Stimulated activated CD4-positive, alpha-beta T cell treated with anti-CD3 and anti-CD28 coated beads, Interleukin-4, amount 100 ng/mL, for 48 hours (primary cell): Measurements from ENCODE around the gene PRAC2.

Experiments used
- DNase-seq, 2 donors: peaks; one replicate each; pipeline ENCODE4 v3.0.0-alpha.2; 2020; ENCODE audit warnings: low read depth in 2 of 2

The PRAC2 gene

DNA sequence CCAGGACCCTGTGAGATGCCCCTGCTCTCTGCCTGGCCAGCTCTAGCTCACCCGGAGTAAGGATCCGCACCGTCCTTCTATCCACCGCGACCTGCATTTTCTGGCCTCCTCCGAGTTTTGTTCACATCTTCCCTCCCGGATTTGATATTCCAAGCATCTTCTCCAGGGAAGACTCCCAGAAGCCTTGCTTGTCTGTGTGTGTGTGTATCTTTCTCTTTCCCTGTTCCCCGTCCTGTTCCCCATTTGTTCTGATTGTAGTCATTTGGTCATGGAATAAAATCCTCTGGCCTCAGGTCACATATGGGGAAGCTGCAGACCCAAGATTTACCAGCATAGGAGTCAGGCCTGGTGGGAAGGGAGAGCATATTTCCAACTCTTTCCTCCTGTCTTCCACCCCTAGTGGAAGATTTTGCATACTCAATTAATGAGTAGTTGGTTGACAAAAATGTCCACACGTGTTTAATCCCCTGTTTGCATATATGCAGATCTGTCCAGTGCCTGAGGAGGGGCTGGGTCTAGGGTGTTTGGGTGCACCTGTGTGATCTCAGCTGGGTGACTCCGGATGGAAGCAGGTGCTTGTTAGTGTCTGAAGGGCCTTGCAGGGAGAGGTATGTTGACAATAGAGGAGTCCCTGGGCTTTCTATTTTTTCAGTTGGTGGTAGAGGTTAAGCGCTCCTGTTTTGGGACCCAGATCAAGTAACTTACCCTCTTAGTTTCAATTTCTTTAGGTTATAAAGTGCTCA lies 2.5 kb upstream of the PRAC2 start:
- no peak for DNase-seq

DNA sequence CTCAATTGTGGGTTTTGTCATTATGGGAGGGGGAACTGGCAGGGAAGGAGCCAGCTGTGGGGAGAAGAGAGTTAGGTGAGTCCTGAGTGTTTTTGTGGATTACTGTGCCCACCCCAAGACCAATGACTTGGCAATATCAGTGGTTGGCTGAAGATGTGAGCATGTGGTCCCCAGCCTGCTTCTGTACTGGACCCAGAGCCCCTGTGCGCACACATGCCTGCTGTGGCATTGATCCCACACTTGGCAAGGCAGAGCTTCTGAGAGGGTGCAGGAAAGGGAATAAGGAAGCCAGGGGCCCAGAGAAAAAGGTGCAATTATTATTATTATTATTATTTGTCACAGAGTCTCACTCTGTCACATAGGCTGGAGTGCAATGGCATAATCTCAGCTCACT lies 2.0 kb upstream of the PRAC2 start:
- no peak for DNase-seq

DNA sequence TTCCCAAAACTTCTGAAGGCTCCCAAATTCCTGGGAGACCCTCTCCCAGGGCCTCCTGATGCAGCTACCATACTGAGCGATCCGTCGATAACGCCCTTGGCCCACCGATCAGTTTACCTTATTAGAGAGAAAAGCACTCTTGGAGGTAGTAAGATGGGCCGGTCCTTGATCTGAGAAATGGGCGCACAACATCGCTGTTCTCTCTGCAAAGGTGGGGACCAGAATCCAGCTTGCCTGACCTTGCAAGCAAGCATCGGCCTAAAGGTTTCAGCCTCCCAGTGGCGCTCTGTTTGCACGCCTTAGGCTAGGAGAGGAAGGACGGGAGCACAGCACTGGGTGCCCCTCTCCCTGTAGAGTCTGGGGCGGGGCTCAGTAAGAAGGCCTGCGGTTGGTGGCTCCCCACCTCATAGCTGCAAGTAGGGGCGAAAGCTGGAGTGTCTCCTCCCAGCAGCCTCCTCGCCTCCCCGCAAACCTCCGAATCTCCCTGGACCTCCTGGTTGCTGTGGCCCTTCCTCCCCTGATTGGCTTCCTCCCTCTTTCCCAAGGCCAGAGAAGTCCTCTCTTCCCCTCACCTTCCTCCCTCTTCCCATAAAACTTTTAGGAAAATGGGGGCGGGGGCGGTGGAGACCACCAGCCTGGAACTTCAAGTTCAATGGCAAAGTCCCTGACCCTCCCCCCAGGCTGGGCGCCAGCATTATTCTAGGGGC lies 631 bp upstream of the PRAC2 start, which contains the start of gene PRAC1:
Gene PRAC1 (minus strand): TSS at position 318 of the 707 bp plus-strand sequence. CDS start 126 bp downstream, at position 192.
- DNase-seq: no peak

DNA sequence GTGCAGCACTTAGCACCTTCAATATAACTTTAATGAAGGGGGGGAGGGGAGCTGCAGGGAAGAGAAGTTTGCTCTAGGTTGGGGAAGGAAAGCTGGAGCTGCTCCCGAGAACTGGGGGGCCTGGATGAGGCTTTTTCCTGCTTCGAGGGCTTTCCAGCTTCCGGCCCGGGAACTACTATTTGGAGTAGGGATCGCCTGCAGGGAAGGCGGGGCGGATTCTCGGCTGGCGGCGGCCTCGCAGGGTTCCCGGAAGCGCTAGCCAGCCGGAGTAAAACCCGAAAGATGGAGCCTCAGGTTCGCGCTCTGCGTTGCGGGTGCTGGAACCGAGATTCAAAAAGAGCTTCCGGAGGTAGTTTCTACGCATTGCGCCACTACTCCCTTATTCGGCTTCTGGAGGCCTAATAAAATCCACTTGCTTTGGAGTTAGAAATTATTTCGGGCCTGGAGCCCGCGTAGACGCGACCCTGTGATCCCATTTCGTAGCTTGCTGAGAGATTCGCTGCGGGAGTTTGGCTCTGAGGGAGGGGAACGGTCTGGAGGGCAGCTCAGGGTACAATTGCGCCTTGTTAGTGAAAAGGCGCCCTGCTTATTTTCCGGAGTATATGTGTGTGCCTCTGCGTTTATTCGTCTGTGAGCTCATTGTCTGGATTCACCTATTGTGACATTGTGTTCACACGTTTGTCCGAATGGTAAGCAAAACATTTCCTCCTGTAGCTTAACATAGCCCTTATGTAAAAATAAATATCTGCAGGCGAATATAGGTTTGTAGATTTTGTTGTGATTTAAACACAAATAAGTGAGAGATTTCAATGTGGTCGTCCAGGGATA lies 652 bp downstream of the PRAC2 start:
- no peak for DNase-seq

DNA sequence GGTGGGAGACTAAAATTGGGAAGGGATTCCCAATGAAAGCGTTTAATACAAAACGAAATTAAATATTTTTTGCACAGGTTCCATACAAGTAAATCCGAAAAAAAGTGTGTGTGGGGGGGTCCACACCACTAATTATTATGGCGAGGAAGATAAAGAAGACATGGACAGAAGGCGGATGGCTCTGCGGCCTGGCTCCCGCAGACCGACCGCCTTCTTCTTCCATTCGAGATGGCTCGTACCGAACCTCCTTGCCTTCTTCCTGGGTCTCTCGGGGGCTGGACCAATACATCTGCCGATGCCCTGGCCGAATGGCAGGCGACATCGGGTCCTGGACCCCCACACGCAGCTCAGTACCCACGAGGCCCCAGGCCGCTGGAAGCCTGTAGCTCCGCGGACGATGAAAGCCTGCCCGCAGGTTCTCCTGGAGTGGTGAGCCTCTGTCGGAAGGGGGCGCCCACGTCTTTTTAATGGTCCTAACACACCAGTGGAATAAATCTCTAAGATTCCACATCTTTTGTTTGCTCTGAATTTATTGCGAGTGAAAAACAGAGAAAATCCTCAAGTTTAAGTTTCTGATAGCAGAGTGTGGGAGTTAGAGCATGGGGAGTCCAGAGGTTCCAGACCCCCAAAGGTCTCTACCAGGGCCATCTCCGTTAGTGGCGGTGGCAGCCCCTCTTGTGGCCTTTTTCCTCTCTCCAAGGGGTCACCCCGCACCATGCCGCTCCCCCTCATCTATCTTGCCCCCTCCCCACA lies 1.4 kb downstream of the PRAC2 start:
- peak; percentile 79 to 80 for DNase-seq

DNA sequence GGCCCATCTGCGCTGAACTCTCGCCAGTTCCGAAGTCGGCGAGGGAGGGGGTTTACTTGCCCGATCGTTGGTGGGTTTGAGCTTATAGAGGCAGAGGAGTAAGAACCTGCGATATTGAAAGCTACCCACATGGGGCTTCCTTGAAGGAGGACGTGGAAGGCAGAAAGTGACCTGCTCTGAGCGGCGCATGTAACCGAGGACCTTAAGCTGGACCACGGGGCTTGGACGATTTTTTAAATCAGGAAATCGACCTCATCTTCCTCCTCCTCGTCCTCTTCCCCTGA lies 2.0 kb downstream of the PRAC2 start:
- DNase-seq: no peak

DNA sequence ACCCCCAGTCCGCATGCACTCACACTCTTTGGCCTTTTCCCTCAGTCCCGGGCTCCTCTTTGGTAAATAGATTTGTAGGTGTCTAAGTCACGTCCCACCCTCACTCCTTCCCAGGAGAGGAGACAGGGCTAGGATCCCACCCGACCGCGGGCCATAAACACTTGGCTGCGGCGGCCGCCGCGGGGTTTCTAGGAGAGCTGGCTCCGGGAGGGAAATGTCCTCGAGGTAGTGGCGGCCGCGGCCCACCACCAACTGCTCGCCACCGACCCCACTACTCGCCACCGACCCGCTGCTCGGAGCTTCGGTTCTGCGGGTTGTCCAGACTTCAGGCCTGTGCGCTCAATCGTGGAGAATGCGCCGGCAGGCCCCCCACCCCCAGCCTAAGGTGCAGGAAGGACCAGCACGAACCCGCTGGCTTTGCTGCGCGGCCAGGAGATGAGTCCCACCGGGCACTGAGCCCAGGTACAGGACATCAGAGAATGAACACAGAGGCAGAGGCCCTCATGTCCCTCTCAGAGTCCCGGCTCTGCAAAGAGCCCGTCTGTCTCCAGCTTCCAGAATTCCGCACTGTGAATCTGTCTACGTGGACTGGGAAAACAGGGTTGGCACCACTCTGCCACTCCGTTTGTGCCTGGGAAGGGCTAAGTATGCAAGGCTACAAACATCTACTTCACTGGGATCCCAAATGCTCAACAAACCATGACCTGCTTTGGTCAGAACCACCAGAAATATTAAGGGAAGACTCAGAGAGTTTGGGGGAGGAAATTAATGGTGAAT lies 2.5 kb downstream of the PRAC2 start:
- DNase-seq: no peak

DNA sequence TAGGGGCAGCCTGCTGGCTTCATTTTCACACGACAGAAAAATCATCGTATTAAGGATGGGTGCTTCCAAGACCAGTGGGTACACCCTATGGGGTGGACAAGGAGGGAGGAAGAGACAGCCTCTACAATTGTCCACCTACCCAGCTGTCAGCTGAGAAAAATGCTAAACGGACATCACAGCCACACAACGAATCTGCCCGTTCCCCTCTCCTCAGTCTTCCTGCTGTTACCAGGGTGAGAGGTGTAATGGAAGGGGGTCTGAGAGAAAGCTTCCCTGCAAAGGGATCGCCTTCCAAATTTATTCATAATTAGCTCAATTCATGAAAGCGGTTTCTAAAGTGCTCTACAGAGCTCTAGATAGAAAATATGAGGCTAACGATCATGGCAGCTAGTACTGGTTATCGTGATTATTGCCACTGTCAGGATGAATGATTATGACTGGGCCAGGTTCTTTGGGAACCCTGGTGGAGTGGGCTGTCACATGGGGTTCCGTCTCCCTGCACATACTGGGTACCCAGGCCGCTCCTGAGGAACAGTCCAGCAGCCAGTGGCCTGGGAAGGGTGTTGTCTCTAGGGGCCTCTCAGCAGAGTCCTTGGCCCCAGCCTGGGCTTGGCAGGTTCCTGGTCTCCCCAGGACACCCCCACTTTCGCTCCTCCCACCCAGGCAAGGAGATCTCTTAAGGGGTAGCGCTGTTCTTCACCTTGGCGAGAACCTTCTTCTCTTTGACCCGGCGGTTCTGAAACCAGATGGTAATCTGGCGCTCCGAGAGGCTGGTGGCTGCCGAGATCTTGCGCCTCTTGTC lies 3.3 kb downstream of the PRAC2 start:
- DNase-seq: no peak

DNA sequence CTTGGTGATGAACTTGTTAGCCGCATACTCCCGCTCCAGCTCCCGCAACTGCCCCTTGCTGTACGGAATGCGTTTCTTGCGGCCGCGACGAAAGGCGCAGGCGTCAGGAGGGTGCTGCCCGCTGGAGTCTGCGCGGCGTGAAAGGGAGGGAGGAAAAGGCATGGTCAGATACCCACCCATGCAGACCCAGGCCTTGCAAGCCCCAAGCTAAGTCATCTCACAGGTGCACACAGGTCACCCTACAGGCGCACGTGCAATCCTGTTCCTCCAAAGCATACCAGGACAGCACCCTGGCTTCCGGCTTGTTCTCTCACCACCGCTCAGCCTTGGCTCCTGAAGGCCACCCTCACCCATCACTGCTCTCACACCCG lies 3.9 kb downstream of the PRAC2 start:
- no peak for DNase-seq

DNA sequence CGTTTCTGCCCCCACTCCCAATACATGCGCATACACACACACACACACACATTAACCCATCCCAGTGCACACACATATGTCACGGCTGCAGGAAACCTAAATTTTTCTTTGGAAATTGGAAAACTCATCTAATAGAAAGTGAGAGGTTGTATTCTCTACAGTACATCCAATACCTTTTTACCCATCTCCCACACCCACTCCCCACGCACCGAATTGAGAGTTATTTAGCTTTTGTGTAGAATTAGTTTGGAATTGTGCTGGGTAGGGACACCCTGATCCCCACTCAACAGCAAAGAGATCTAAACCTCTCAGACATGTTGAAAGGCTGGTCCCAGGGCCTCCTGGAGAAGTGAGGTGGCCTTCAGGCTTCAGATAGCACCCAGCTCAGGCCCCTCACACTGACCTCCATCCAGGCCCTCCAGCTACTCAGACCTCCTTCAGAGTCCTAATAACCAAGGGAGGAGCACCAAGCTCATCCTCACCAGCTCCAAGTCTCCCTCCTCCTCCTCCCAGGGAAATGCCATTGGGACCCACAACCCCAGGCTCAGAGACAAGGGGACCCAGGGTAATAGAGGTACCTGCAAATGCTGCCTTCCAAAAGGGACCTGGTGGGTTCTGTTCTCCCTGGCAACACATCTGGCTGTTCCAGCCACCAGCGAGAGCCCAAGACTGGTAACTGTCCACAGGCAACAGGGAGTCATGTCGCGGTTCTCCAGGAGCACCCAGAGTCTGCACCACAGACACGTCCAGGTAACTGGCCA lies 4.6 kb downstream of the PRAC2 start:
- no peak for DNase-seq

DNA sequence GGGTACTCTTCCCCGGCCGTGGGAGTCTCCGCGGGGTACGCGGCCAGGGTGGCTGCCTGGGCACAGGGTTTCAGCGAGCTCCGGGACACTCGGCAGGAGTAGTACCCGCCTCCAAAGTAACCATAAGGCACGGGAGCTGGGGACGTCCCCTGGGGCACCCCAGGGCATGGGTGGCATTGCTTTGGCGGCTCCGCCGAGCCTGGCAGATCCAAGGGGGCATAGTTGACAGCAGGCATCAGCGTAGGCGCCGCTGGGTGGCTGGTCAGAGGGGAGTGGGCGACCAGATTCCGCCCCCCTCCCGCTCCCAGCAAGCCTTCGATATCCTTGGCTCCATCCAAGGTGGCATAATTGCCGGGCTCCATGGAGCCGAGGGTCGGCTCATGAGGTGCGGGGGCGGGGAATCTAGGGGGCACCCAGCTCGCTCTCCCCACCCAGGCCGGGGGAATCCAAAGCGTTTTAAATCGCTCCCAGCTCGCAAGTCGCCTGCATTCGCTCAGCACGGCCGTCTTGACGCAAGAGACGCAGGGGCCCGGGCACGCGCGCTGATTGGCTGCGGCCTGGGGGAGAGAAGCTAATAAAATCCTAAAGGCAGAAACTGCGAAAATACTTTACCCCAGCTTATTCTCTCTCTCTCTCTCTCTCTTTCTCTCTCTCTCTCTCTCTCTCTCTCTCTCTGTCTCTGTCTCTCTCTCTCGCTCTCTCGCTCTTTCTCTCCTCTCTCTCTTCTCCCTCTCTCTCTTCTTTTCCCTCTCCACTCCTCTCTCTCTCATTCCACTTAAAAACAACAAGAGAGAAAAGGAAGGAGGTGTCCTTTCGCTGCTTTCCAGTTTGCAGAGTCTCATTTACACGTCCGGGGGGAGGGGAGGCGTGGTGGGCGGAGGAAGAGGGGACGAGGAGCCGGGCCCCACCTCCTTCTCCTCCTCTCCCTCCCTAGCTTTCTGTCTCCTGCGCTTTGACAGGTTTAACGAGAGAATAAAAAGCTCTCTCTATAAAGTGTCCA lies 5.5 kb downstream of the PRAC2 start, which contains the start of gene HOXB13:
Gene HOXB13 (minus strand): TSS at position 519 of the 1,000 bp plus-strand sequence. CDS start 157 bp downstream, at position 362.
- peak; percentile 30 to 46 for DNase-seq

DNA sequence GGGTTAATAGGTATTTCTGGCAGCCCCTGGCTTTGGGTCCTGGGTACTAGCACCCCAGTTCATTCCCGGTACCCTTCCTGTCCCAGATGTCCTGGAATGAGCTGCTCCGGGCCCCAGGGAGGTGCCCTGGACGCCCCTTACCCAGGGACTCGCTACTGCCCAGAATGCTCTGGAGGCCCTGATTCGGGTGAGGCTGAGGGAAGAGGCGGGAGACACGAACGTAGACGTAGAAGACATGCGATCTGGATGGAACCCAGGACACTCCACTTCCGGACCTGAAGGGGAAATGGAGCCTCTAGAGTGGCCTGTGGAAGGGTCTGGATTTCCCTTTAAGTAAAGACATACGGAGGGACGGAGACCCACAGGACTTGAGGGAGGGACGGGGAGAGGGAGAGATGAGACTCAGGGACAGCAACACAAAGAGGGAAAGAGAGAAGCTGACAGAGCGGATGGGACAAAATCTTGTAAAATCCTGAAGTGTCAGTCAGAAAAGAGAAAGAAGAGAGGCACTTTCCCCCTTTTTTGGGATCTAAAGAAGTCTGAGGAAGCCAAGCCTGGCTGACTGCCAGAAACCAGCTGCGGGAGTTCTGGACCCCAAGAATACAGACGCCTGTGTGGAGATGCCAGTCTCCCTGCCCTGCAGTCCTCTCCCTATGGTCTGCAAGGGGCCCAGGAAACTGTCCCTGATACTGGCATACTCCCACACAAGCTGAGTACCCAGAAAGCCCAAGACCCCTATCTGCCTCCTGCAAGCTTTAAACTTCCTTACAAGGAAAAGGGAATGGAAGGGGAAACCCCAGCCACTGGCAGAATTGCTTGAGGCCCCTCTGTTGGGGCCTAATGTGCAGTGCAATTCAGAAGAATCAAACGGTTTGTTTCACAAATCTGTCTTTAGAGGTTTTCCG lies 6.6 kb downstream of the PRAC2 start:
- DNase-seq: no peak

DNA sequence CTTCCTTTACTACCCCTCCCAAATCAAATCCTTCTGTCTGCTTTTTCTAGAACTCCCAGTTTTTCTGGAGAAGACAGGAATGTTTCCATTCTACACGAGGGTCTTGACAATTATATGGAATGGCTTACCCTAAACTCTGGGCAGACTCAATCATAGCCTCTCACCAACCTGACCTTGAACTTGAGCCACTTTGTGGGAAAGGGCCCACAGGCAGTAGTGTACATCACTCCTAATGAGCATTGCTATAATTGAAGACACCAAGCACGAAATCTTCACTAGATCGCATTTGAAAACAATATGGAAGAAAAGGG lies 7.2 kb downstream of the PRAC2 start:
- no peak for DNase-seq

DNA sequence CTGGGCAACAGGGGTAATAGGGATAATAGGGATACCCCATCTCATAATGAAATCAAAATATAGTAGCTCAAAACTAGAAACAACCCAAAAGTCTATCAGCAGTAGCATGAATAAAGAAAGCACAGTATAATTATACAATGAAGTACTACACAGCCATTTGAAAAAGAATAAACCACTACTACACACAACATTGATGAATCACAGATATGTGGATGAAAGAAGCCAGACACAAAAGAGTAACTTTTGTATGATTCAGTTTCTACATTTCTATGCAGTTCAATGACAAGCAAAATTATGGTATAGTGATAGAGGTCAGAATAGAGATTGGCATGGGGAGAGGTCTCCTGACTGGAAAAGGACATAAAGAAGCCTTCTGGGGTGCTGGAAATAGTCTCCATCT lies 8.4 kb downstream of the PRAC2 start:
- DNase-seq: no peak

DNA sequence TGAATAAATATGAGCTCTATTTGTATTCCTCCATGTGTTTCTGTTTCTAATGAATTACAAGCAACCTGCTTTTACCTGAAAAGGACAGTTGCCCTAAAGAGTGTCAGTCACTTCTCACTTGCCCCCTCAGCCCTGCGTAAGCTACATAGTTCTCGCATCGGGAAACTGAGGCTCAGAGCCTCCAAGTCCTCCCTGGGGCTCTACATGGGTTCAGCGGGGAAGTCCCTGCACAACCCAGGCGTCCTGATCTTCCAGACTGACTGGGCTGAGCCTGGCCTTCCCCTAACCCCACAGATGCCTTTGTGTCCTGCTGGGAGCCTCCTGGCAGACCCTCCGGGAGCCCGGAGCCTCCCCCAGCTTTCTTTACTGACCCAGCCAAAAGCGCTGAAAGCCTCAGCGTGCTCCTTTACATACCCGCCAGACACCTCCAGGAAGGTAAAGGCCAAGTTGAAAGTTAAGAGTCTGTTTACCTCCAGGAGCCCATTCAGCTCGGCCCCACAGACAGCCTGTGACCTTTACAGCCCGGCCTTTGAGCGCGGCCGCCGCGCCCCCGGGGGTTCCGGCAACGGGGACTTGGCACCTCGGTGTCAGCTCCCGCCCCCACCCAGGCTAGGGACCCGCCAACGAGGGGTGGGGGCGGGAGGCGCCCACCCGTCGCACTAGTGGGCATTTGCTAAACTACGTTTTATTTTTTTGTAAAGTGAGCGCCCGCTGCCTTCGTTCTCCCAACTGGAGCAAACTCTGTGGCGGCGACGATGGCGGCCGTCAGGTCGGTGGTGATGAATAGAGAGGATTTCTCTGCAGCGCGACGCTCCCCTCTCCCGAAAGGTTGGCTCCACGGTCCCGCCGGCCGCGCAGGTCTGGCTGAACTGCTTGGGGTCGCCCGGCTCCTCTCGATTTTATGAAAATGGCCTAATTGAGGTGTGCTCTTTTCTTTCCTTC lies 10.0 kb downstream of the PRAC2 start:
- no peak for DNase-seq

DNA sequence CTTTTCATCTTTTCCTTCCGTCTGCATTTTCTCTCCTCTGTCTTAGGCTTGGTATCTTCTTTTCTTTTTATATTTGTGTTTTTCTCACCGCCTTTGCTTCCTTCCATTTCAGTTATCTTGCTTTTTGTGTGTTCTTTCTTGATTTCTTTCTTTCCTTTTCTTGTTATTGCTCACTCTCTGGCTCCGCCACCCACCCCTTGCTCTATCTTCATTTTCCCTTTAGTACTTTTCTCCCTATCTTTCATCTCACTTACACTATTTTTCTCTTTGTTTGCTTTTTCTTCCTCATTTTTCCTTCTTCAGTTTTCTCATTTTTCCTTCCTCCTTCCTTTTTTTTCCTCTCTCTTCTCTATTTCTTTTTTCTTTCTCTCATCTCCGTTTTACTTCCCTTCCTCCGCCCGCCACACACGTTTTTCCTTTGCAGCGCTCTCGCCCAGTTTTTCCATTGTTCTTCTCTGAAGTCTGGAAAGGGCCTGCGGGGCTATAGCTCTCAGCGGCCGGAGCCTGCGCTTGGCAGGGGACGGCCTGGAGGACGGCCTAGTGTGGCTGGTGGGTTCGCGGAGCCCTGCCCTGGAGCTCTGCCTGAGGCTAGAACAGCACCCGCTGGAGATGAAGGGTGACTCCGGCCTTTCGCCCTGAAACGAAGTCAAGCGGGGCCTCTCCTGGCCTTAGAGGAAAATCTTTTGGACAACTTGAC lies 10.8 kb downstream of the PRAC2 start:
- DNase-seq: no peak
